Cardiac fibroblast (primary cell): ENCODE measurements around the gene KISS1R.

Source experiments
- DNase-seq, 2 donors: peaks; one replicate each; pipeline versions ENCODE4 v3.0.0 to v3.0.0-alpha.2; 2010; ENCODE audit warnings: low read depth in 2 of 2
- H3K4me3 ChIP-seq, 2 donors: replicated peaks in 1 of 2; 1 replicate in 1 of 2; 2 replicates in 1 of 2; pipeline ENCODE4 v1.5.1; 2011; ENCODE audit warnings: low read depth in 2 of 2, low read length in 2 of 2, mild to moderate bottlenecking in 2 of 2, moderate library complexity in 1 of 2
- CTCF ChIP-seq: IDR thresholded peaks from one replicate; pipeline ENCODE4 v1.5.1; 2011; ENCODE audit warnings: low read depth, mild to moderate bottlenecking, low read length, inconsistent platforms

The KISS1R gene

DNA sequence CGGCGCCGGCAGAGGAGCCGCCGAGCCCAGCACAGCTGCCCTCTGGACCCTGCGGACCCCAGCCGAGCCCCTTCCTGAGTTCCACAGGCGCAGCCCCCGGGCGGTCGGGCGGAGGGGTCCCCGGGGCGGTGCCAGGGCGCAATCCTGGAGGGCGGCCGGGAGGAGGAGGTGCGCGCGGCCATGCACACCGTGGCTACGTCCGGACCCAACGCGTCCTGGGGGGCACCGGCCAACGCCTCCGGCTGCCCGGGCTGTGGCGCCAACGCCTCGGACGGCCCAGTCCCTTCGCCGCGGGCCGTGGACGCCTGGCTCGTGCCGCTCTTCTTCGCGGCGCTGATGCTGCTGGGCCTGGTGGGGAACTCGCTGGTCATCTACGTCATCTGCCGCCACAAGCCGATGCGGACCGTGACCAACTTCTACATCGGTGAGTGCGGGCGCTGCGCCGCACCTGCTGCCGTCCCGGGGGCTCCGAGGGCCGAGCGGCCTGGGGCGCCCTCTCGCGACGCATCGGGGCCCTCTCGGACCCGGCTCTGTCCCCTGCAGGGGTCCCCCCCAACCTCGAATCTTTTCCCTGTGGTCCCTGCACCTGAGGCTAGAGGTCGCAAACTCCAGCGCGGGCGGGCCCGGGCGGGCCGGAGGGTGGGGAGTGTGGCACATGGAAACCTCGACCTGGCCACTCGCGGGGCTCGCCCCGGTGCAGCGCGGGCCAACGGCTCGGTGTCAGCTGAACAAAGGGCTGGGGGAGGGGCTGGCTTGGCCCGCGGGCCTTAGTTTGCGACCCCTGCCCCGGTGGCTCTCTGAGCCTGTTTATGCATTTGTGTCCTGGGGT, at the start of gene KISS1R:
KISS1R (plus strand) TSS at position 11 of the 829 bp plus-strand sequence; CDS start at position 181, 170 bp downstream.
- peak in 1 of 2 donors; percentile 29 for DNase-seq
- peak; percentile 25 for TF ChIP-seq CTCF
- H3K4me3 ChIP-seq, result no peak within 1 kb of the TSS

DNA sequence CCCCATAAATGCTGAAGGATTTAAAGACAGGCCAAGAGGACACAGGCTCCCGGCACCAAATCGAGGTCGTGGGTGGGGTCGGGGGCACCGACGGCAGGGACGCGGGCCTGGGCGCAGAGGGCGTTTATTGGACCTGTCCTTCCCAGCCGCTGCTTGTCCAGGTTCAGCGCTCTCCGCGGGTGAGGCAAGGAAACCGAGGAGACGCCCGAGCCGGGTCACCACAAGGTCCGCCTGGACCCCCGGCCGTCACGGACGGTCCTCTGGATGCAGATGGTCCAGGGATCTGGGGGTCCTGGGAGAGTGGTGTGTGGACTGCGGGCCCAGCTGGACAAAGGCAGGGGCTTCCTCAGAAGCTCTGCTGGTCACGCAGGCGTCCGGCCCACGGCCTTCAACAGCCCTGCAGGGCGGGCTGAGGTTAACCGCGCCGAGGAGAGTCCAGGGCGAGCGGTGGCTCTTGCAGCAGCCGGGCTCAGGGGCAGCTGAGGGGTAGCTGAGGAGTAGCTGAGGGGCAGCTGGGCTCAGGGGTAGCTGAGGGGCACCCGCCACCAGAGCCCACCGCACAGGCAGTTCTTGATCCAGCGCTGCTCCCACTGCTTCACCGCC, 49.2 kb upstream of the KISS1R start:
- no peak overlapping the region for H3K4me3 ChIP-seq
- no peak for TF ChIP-seq CTCF
- no peak for DNase-seq

GRCh38 chr19:868458-869244, 48.5 kb upstream of the KISS1R start:
- TF ChIP-seq CTCF, result no peak
- no peak for DNase-seq
- no peak overlapping the region for H3K4me3 ChIP-seq

GRCh38 chr19:869245-870177, 47.6 kb upstream of the KISS1R start:
- no peak overlapping the region for H3K4me3 ChIP-seq
- DNase-seq, result peak; percentile 91 to 96
- no peak for TF ChIP-seq CTCF

DNA sequence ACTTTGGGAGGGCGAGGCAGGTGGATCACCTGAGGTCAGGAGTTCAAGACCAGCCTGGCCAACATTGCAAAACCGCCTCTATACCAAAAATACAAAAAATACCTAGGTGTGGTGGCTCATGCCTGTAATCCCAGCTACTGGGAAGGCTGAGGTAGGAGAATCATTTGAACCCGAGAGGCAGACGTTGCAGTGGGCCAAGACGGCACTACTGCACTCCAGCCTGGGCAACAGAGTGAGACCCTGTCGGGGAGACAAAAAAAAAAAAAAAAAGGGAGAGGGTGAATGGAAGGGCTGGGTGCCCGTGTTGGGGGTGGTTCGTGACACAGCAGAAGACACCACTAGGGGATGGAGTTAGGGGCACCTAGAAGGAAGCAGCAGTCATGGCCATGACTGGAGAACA, 46.8 kb upstream of the KISS1R start:
- no peak for TF ChIP-seq CTCF
- no peak for DNase-seq
- H3K4me3 ChIP-seq, result no peak overlapping the region

DNA sequence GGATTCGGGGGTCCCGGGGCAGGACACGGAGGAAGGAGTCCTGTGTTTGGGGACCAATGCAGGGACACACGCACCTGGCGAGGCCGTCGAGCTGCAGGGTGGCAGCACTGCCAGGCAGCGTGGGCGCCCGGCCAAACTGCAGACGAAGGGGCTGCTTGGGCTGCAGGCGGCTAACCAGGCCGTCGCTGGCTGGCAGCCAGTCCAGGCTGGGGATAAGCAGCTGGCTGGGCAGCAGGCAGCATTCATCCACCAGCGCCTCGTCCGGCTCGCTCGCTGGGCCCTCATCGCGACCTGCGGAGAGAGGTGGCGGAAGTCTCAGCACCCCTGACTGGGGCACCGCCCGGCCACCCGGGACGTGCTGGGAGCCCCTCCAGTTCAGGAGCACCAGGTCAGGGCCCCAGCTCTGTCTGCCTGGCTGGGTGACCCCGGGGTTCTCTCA, 46.2 kb upstream of the KISS1R start:
- H3K4me3 ChIP-seq, result no peak overlapping the region
- no peak for TF ChIP-seq CTCF
- no peak for DNase-seq
